BLaER1 treated with 17β-estradiol and CSF1 and Interleukin-3, amounts not matched to agents 10 nM and 100 nM (cell line): ENCODE measurements around the gene PCSK7.

Source experiments
- H3K27ac ChIP-seq, 11 experiments: shearing (Covaris generic); formaldehyde crosslinking; 2 replicates each; pipeline ENCODE4 v1.8.1; 2022
- H3K27me3 ChIP-seq, 11 experiments: shearing (Covaris generic); formaldehyde crosslinking; 2 replicates each; pipeline ENCODE4 v1.8.1; 2022
- H3K36me3 ChIP-seq, 11 experiments: shearing (Covaris generic); formaldehyde crosslinking; 2 replicates each; pipeline ENCODE4 v1.8.1; 2022
- H3K4me1 ChIP-seq, 10 experiments: shearing (Covaris generic); formaldehyde crosslinking; 2 replicates each; pipeline ENCODE4 v1.8.1; 2022
- H3K4me2 ChIP-seq, 11 experiments: shearing (Covaris generic); formaldehyde crosslinking; 2 replicates each; pipeline ENCODE4 v1.8.1; 2022
- H3K4me3 ChIP-seq, 10 experiments: shearing (Covaris generic); formaldehyde crosslinking; 2 replicates each; pipeline ENCODE4 v1.8.1; 2022
- H3K9ac ChIP-seq, 11 experiments: shearing (Covaris generic); formaldehyde crosslinking; 2 replicates each; pipeline ENCODE4 v1.8.1; 2022
- H3K9me3 ChIP-seq, 11 experiments: shearing (Covaris generic); formaldehyde crosslinking; replicated peaks in 1 of 11; 2 replicates each; pipeline ENCODE4 v1.8.1; 2022
- H4K20me1 ChIP-seq, 11 experiments: shearing (Covaris generic); formaldehyde crosslinking; 2 replicates each; pipeline ENCODE4 v1.8.1; 2022
- Cebpa-rat ChIP-seq, 11 experiments: shearing (Covaris generic); IDR thresholded peaks; 2 replicates each; pipeline ENCODE4 v1.8.1; 2022

The PCSK7 gene

DNA sequence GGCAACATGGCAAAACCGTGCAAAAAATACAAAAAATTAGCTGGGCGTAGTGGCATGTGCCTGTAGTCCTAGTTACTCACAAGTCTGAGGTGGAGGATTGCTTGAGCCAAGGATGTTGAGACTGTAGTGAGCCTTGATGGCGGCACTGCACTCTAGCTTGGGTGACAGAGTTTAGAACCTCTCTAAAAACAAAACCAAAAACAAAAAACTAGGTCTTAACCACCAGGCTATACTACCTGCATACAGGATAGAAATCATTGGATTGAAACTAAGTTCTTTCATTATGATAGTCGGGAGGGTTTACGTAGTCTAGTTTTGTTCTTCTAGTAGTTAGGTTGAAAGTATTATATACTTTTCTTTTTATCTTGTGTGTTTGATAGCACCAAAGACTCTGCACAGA lies 6.3 kb upstream of the PCSK7 start:
- Histone ChIP-seq H3K9ac (no peak overlapping the region), H4K20me1 (no peaks in the 10 kb centered on the region), H3K4me1 (peaks cover 10 to 13% (median 12%) of the 10 kb centered on the region in 10 experiments), H3K27ac (no peak overlapping the region), H3K27me3 (no peaks in the 10 kb centered on the region), H3K36me3 (peaks cover 46 to 72% (median 62%) of the 10 kb centered on the region in 11 experiments), H3K4me2 (no peak overlapping the region), H3K9me3 (no peaks in the 10 kb centered on the region), H3K4me3 (no peak overlapping the region)
- no peak for TF ChIP-seq Cebpa-rat (IDR thresholded peaks at IDR 0.05)

DNA sequence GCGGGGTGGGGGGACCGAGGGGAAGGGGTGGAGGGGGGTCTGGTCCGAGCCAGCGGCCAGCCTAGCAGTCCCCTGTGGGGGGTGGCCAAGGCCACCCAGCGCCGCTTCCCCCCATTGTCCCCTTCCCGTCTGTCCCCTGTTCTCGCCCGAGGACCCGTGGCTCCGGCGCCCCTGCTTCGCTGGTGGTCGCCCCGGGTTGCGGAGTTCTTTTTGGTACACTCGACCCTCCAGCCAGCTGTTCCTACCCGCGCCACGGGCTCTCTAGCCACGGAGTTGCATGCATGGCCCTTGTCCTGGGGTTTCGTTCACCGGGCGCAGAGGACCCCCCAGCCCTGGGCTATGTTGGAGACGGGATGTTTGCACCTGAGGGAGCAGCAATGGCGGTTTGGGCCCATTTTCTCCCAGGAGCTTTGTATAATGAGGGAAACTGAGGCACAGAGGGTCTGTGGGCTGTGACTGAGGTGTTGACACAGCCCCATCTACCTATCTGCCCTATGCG lies 1.1 kb upstream of the PCSK7 start:
- Histone ChIP-seq H4K20me1 (peaks cover 0 to 38% (median 20%) of the 10 kb centered on the region in 11 experiments; a peak in 18 of 22 replicates), H3K4me2 (peak overlapping the region; percentile 86 to 100 (median 98)), H3K27ac (peak overlapping the region; percentile 45 to 91 (median 72); a peak in 21 of 22 replicates), H3K36me3 (peaks cover 19 to 42% (median 34%) of the 10 kb centered on the region in 11 experiments), H3K4me3 (peak overlapping the region; percentile 79 to 99 (median 92)), H3K9me3 (no peaks in the 10 kb centered on the region), H3K27me3 (no peaks in the 10 kb centered on the region), H3K4me1 (peaks cover 35 to 40% (median 38%) of the 10 kb centered on the region in 10 experiments), H3K9ac (peak overlapping the region; percentile 77 to 94 (median 85))
- TF ChIP-seq Cebpa-rat (IDR thresholded peaks at IDR 0.05): no peak

GRCh38 chr11:117232092-117232878 lies 412 bp upstream of the PCSK7 start, which contains the start of gene RNF214:
Gene RNF214, plus strand, starts transcription at chr11:117232671. Its CDS starts 1,602 bp downstream, at chr11:117234273.
- H3K4me3 ChIP-seq: peak within 1 kb of the TSS; percentile 79 to 99 (median 92)
- no peak for TF ChIP-seq Cebpa-rat (IDR thresholded peaks at IDR 0.05)
- peak within 1 kb of the TSS; percentile 84 to 95 (median 90) for H3K9ac ChIP-seq
- no peaks in the 10 kb centered on the region for H3K9me3 ChIP-seq
- H3K4me2 ChIP-seq: peak within 1 kb of the TSS; percentile 95 to 100 (median 99)
- H4K20me1 ChIP-seq: peaks cover 0 to 45% (median 21%) of the 10 kb centered on the region in 11 experiments; a peak in 18 of 22 replicates
- peak within 1 kb of the TSS; percentile 75 to 95 (median 89) for H3K27ac ChIP-seq
- no peaks in the 10 kb centered on the region for H3K27me3 ChIP-seq
- peaks cover 35 to 40% (median 38%) of the 10 kb centered on the region in 10 experiments for H3K4me1 ChIP-seq
- peaks cover 26 to 47% (median 40%) of the 10 kb centered on the region in 11 experiments for H3K36me3 ChIP-seq

GRCh38 chr11:117230999-117231841 lies 653 bp downstream of the PCSK7 start:
- Histone ChIP-seq H3K9ac (peak overlapping the region; percentile 84 to 95 (median 90)), H3K4me3 (peak overlapping the region; percentile 79 to 99 (median 92)), H3K4me1 (peaks cover 35 to 40% (median 38%) of the 10 kb centered on the region in 10 experiments), H3K27me3 (no peaks in the 10 kb centered on the region), H3K4me2 (peak overlapping the region; percentile 92 to 100 (median 96)), H3K9me3 (no peaks in the 10 kb centered on the region), H3K27ac (peak overlapping the region; percentile 75 to 95 (median 89)), H3K36me3 (peaks cover 33 to 46% (median 39%) of the 10 kb centered on the region in 11 experiments), H4K20me1 (peaks cover 0 to 51% (median 21%) of the 10 kb centered on the region in 11 experiments; a peak in 18 of 22 replicates)
- no peak for TF ChIP-seq Cebpa-rat (IDR thresholded peaks at IDR 0.05)

- Histone ChIP-seq H3K4me3 (peak overlapping the region; percentile 79 to 99 (median 92)), H3K9me3 (no peaks in the 10 kb centered on the region), H3K27me3 (no peaks in the 10 kb centered on the region), H3K27ac (peak overlapping the region; percentile 29 to 95 (median 89); a peak in 21 of 22 replicates), H3K36me3 (peaks cover 41 to 49% (median 44%) of the 10 kb centered on the region in 11 experiments), H3K9ac (peak overlapping the region; percentile 84 to 95 (median 90)), H3K4me2 (peak overlapping the region; percentile 92 to 100 (median 96)), H3K4me1 (peaks cover 35 to 40% (median 38%) of the 10 kb centered on the region in 10 experiments), H4K20me1 (peaks cover 0 to 51% (median 21%) of the 10 kb centered on the region in 11 experiments; a peak in 18 of 22 replicates)
- no peak for TF ChIP-seq Cebpa-rat (IDR thresholded peaks at IDR 0.05)
Measured at GRCh38 chr11:117230286-117230961, 1.4 kb downstream of the PCSK7 start.

DNA sequence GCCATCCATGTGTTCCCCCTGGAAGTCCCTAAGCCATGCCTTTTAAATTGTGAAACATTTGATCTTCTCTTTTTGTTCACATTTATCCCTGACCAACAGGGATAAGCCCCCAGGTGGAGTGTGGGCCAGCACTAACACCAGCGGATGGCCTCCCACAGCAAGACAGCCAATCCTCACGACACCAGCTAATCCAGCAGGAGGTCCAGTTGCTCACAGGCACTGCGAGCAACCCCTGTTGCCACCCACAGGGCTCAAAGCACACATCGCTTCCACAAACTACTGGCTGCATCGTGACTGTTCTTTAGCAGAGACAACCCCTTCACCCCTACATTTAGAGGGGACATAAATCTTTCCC lies 2.0 kb downstream of the PCSK7 start:
- Histone ChIP-seq H3K27me3 (no peaks in the 10 kb centered on the region), H3K27ac (peak overlapping the region in 10 of 11 experiments; percentile 86 to 95 (median 90); a peak in 19 of 22 replicates), H4K20me1 (peaks cover 0 to 51% (median 21%) of the 10 kb centered on the region in 11 experiments; a peak in 18 of 22 replicates), H3K4me3 (peak overlapping the region in 9 of 10 experiments; percentile 79 to 99 (median 93); a peak in 14 of 20 replicates), H3K9me3 (no peaks in the 10 kb centered on the region), H3K9ac (peak overlapping the region; percentile 84 to 95 (median 90); a peak in 20 of 22 replicates), H3K36me3 (peaks cover 45 to 54% (median 48%) of the 10 kb centered on the region in 11 experiments), H3K4me2 (peak overlapping the region; percentile 92 to 100 (median 96)), H3K4me1 (peaks cover 35 to 40% (median 38%) of the 10 kb centered on the region in 10 experiments)
- TF ChIP-seq Cebpa-rat (IDR thresholded peaks at IDR 0.05): no peak

DNA sequence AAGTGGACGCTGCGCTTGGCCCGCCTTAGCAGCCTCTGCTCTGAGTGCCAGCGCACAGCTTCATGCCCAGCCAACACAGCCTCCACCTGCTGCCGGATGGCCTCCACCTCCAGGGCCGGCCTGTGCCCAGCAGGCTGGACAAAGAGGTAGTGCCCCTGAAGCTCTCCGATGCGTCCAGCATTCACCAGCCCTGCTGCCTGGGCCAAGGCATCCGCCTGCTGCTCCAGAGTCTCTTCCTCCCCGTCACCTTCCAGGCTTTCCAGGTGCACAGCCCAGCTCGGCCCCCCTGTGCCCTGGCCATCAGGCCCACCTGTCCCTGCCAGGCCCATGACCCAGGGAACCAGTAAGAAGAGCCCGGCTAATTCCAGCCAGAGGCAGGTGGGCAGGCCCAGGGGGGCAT lies 2.5 kb downstream of the PCSK7 start:
- TF ChIP-seq Cebpa-rat (IDR thresholded peaks at IDR 0.05): no peak
- Histone ChIP-seq H3K27me3 (no peaks in the 10 kb centered on the region), H3K9ac (peak overlapping the region in 10 of 11 experiments; percentile 25 to 95 (median 90); a peak in 18 of 22 replicates), H3K9me3 (no peaks in the 10 kb centered on the region), H3K4me3 (peak overlapping the region in 3 of 10 experiments; percentile 90 to 98 (median 94); a peak in 1 of 20 replicates), H3K36me3 (peaks cover 50 to 59% (median 53%) of the 10 kb centered on the region in 11 experiments), H3K27ac (peak overlapping the region in 9 of 11 experiments; percentile 29 to 95 (median 88); a peak in 12 of 22 replicates), H3K4me1 (peaks cover 35 to 39% (median 37%) of the 10 kb centered on the region in 10 experiments), H3K4me2 (peak overlapping the region; percentile 92 to 100 (median 96)), H4K20me1 (peaks cover 0 to 51% (median 21%) of the 10 kb centered on the region in 11 experiments; a peak in 18 of 22 replicates)

- H3K9ac ChIP-seq: no peak overlapping the region; a peak in 1 of 22 replicates
- H3K4me3 ChIP-seq: no peak overlapping the region
- H3K4me2 ChIP-seq: no peak overlapping the region
- no peaks in the 10 kb centered on the region for H3K9me3 ChIP-seq
- no peaks in the 10 kb centered on the region for H3K27me3 ChIP-seq
- peaks cover 23 to 27% (median 25%) of the 10 kb centered on the region in 10 experiments for H3K4me1 ChIP-seq
- H4K20me1 ChIP-seq: peaks cover 0 to 54% (median 21%) of the 10 kb centered on the region in 11 experiments; a peak in 18 of 22 replicates
- TF ChIP-seq Cebpa-rat (IDR thresholded peaks at IDR 0.05): no peak
- peaks cover 63 to 72% (median 66%) of the 10 kb centered on the region in 11 experiments for H3K36me3 ChIP-seq
- H3K27ac ChIP-seq: no peak overlapping the region
Measured at GRCh38 chr11:117228091-117228490, 3.8 kb downstream of the PCSK7 start.
